PC-9 (cell line): Measurements from ENCODE around the gene SLC46A1.

ENCODE experiments used
- CTCF ChIP-seq: fragments of 200-600 bp; sonication (generic); conservative IDR thresholded peaks from 2 replicates; pipeline ENCODE4 v1.6.1; 2017; ENCODE audit warnings: mixed run types, antibody characterized with exemption, mild to moderate bottlenecking, moderate library complexity
- EZH2 ChIP-seq: fragments of 200-600 bp; sonication (generic); IDR thresholded peaks from 2 replicates; pipeline ENCODE4 v1.8.0; 2017; ENCODE audit warnings: antibody characterized with exemption, low read depth

GRCh38 chr17:28385037-28385400 is 21.0 kb downstream of the SLC46A1 start:
- TF ChIP-seq CTCF (no peak), EZH2 (no peak)
